NB4 (cell line): ENCODE measurements around the gene MTM1.
A peak's percentile ranks its signal among the peaks of the same experiment; 100 is the strongest.

Experiments used
- DNase-seq: peaks from one replicate; pipeline ENCODE4 v3.0.0; 2010; ENCODE audit warnings: low read depth
- H3K4me3 ChIP-seq: one replicate; pipeline ENCODE4 v1.5.1; 2011; ENCODE audit warnings: mild to moderate bottlenecking, low read depth, low read length, moderate library complexity
- MYC ChIP-seq: IDR thresholded peaks from 2 replicates; pipeline ENCODE4 v1.6.1; 2011; ENCODE audit warnings: low read depth, low read length
- POLR2A ChIP-seq: IDR thresholded peaks from 2 replicates; pipeline ENCODE4 v1.6.1; 2011; ENCODE audit warnings: mild to moderate bottlenecking; ENCODE audit not compliant: insufficient read length; ENCODE audit errors: extremely low read depth
- TF ChIP-seq, protein P1 (sequence below): IDR thresholded peaks from one replicate; pipeline ENCODE4 v1.5.1; 2012; ENCODE audit warnings: low read depth, low read length
- TF ChIP-seq, protein P2 (sequence below): IDR thresholded peaks from 2 replicates; pipeline ENCODE4 v1.6.1; 2011; ENCODE audit warnings: low read depth, low read length

The MTM1 gene

GRCh38 chrX:150655788-150656187, 87.4 kb downstream of the MTM1 start:
- no peak for DNase-seq
- TF ChIP-seq POLR2A (no peak), MYC (no peak)
- TF ChIP-seq, protein P1, sequence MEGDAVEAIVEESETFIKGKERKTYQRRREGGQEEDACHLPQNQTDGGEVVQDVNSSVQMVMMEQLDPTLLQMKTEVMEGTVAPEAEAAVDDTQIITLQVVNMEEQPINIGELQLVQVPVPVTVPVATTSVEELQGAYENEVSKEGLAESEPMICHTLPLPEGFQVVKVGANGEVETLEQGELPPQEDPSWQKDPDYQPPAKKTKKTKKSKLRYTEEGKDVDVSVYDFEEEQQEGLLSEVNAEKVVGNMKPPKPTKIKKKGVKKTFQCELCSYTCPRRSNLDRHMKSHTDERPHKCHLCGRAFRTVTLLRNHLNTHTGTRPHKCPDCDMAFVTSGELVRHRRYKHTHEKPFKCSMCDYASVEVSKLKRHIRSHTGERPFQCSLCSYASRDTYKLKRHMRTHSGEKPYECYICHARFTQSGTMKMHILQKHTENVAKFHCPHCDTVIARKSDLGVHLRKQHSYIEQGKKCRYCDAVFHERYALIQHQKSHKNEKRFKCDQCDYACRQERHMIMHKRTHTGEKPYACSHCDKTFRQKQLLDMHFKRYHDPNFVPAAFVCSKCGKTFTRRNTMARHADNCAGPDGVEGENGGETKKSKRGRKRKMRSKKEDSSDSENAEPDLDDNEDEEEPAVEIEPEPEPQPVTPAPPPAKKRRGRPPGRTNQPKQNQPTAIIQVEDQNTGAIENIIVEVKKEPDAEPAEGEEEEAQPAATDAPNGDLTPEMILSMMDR, result no peak
- TF ChIP-seq, protein P2, sequence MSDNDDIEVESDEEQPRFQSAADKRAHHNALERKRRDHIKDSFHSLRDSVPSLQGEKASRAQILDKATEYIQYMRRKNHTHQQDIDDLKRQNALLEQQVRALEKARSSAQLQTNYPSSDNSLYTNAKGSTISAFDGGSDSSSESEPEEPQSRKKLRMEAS, result no peak

GRCh38 chrX:150663073-150663472, 94.7 kb downstream of the MTM1 start:
- DNase-seq, result no peak
- no peak overlapping the region for H3K4me3 ChIP-seq
- TF ChIP-seq, protein P1, result no peak
- no peak for TF ChIP-seq POLR2A
- TF ChIP-seq, protein P2, result no peak
- TF ChIP-seq MYC, result no peak

More at GRCh38 chrX:150655788-150656187, 87.4 kb downstream of the MTM1 start:
- no peak overlapping the region for H3K4me3 ChIP-seq

DNA sequence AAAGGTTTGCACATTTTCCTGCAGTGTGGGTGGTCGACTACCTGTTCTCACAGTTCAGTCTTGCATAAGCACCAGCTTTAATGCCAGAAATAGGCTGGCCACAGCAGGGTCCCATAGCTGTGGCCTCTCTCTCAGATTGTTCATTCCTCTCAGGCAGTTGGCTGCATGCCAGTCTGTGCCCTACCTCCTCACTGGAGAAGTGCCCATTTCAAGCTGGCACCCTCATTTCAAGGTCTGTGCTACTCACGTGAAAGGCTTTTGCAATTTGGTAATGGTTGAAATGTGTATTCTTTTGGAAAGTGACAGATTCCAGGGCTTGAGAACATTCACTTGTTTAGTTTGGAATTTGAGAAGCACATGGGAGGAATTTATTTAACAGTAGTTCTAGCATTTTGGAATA, 95.9 kb downstream of the MTM1 start:
- TF ChIP-seq, protein P2, result no peak
- TF ChIP-seq, protein P1, result no peak
- TF ChIP-seq POLR2A (no peak), MYC (no peak)
- no peak overlapping the region for H3K4me3 ChIP-seq
- no peak for DNase-seq

- TF ChIP-seq, protein P2, result no peak
- TF ChIP-seq POLR2A (no peak), MYC (no peak)
- no peak for DNase-seq
- no peak overlapping the region for H3K4me3 ChIP-seq
Observed at GRCh38 chrX:150676221-150676620, 107.8 kb downstream of the MTM1 start.

- no peak overlapping the region for H3K4me3 ChIP-seq
- peak; percentile 34 for DNase-seq
- TF ChIP-seq POLR2A (no peak), MYC (no peak)
- TF ChIP-seq, protein P2, result no peak
- TF ChIP-seq, protein P1, result peak; percentile 25
Observed at GRCh38 chrX:150680974-150681373, 112.6 kb downstream of the MTM1 start.

DNA sequence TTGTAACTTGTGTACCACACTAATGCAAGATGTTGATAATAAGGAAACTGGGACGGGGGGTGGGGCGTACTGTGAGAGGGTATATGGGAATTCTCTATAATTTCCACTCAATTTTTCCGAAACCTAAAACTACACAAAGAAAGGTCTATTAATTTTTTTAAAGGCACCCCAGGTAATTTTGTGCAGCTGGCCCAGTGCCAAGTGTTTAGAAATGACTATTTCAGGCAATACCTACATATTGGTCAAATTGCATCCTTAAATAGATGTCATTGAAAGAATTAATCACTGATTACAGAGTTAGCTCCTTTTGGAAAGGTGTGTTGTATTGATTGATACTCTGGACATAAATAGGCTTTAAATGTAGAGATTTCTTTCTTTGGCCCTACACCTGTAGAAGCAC, 114.7 kb downstream of the MTM1 start:
- DNase-seq, result no peak
- no peak overlapping the region for H3K4me3 ChIP-seq
- TF ChIP-seq MYC (no peak), POLR2A (no peak)
- TF ChIP-seq, protein P1, result no peak
- TF ChIP-seq, protein P2, result no peak
